ENCODE data around the gene UTP14A. TPM values are rescaled to one million over a fixed set of nuclear protein-coding genes. Genes with fewer than 3 reads are reported as not detected.

The UTP14A gene
- total and polyA plus RNA-seq, 4 donors, result 3.0 to 6.6 (median 5.1) TPM

GRCh38 chrX:129931411-129932015 is 25.5 kb downstream of the UTP14A start:
- DNase-seq (ENCODE audit: low spot score), result peak; percentile 75
- H3K27ac ChIP-seq (ENCODE audit: low read depth in 1 of 2, low read length in 2 of 2), result peak overlapping the region; percentile 66 to 82
- no peaks in the 10 kb centered on the region for H3K9me3 ChIP-seq (ENCODE audit: control insufficient read depth in 4 of 4, low read length in 3 of 4)
- WGBS, result 5% methylated on average over 41 of the region's 41 CpGs
- H3K36me3 ChIP-seq (ENCODE audit: control insufficient read depth in 4 of 4, insufficient read depth in 3 of 4, low read depth in 1 of 4, low read length in 3 of 4), result peaks cover 0 to 12% (median 0%) of the 10 kb centered on the region in 4 donors
- H3K27me3 ChIP-seq (ENCODE audit: control insufficient read depth in 4 of 4, insufficient read depth in 4 of 4, low read length in 3 of 4), result no peaks in the 10 kb centered on the region
- peak overlapping the region in 1 of 2 donors; percentile 13 for H3K9ac ChIP-seq (ENCODE audit: low read depth in 1 of 2, low read length in 2 of 2)
- H3K4me1 ChIP-seq (ENCODE audit: control insufficient read depth in 4 of 4, insufficient read depth in 4 of 4, low read length in 3 of 4), result peaks cover 0 to 5% (median 1%) of the 10 kb centered on the region in 4 donors
- TF ChIP-seq HNF4A (conservative IDR thresholded peaks at IDR 0.05) (no peak), RXRA (IDR thresholded peaks at IDR 0.05) (no peak), FOXA2 (IDR thresholded peaks at IDR 0.05) (no peak), TAF1 (conservative IDR thresholded peaks at IDR 0.05) (no peak), EGR1 (IDR thresholded peaks at IDR 0.05; ENCODE audit: low read depth in 2 of 2) (no peak), YY1 (IDR thresholded peaks at IDR 0.05) (no peak), NR2F2 (IDR thresholded peaks at IDR 0.05) (no peak), FOXA1 (IDR thresholded peaks at IDR 0.05) (no peak), CTCF (IDR thresholded peaks at IDR 0.05; ENCODE audit: low read depth, low read length, missing input control) (no peak), ATF3 (IDR thresholded peaks at IDR 0.05) (no peak), SP1 (IDR thresholded peaks at IDR 0.05) (no peak), HNF4G (IDR thresholded peaks at IDR 0.05) (no peak), REST (IDR thresholded peaks at IDR 0.05) (no peak), RAD21 (IDR thresholded peaks at IDR 0.05) (no peak), GABPA (IDR thresholded peaks at IDR 0.05 in 1 of 2, conservative IDR thresholded peaks at IDR 0.05 in 1 of 2) (no peak), JUND (IDR thresholded peaks at IDR 0.05) (no peak), ZBTB33 (IDR thresholded peaks at IDR 0.05) (no peak)
- H3K4me3 ChIP-seq (ENCODE audit: low read depth in 1 of 3, low read length in 3 of 3), result peak overlapping the region in 2 of 3 donors; percentile 49 to 64
